Neutrophil (primary cell): ENCODE measurements around the gene DOCK3.

Experiments used
- H3K27ac ChIP-seq: fragments of 200-600 bp; sonication (generic); 2 replicates; pipeline ENCODE4 v1.5.1; 2016; ENCODE audit warnings: mild to moderate bottlenecking, moderate library complexity
- H3K27me3 ChIP-seq: fragments of 200-600 bp; sonication (generic); 2 replicates; pipeline ENCODE4 v1.6.0; 2016; ENCODE audit warnings: mild to moderate bottlenecking
- H3K36me3 ChIP-seq: fragments of 200-600 bp; sonication (generic); 2 replicates; pipeline ENCODE4 v1.5.1; 2017
- H3K4me1 ChIP-seq, 2 experiments: fragments of 200-600 bp in 1 of 2; sonication (generic) in 1 of 2; 1 replicate in 1 of 2; 2 replicates in 1 of 2; pipeline versions ENCODE4 v1.5.1 to v1.6.1; 2013 to 2016; ENCODE audit warnings: low read depth in 1 of 2, low read length in 1 of 2, mild to moderate bottlenecking in 1 of 2, moderate library complexity in 1 of 2; ENCODE audit not compliant: control insufficient read depth in 1 of 2, insufficient read depth in 1 of 2
- H3K4me3 ChIP-seq, 2 experiments: fragments of 200-600 bp in 1 of 2; sonication (generic) in 1 of 2; 1 replicate in 1 of 2; 2 replicates in 1 of 2; pipeline ENCODE4 v1.5.1; 2013 to 2016; ENCODE audit warnings: low read depth in 1 of 2, low read length in 1 of 2, mild to moderate bottlenecking in 1 of 2, moderate library complexity in 1 of 2
- H3K9me3 ChIP-seq: fragments of 200-600 bp; sonication (generic); 2 replicates; pipeline ENCODE4 v1.5.1; 2016
- CTCF ChIP-seq: fragments of 200-600 bp; sonication (generic); IDR thresholded peaks from 2 replicates; pipeline ENCODE4 v1.5.1; 2016; ENCODE audit warnings: antibody characterized with exemption

DOCK3 gene

DNA sequence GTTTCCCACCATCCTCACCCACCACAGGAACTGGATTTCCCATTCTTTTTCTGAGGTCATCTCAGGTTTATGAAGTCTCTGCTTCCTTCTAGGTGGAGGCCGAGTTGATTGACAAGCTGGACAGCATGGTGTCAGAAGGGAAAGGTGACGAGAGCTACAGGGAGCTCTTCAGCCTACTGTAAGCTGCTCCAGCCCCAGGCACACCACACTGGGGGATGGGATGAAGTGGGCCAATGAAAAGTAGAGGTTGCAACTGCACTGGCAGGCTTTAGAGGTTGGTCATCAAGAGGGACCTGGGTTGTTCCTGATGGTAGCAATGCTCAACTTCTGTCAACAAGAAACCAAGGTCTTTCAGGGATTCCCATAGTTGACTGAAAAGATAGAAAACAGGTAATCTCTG lies 655.3 kb downstream of the DOCK3 start:
- Histone ChIP-seq H3K4me1 (no peaks in the 10 kb centered on the region), H3K27ac (no peak overlapping the region), H3K9me3 (no peaks in the 10 kb centered on the region), H3K4me3 (no peak overlapping the region), H3K36me3 (no peaks in the 10 kb centered on the region), H3K27me3 (no peaks in the 10 kb centered on the region)
- no peak for TF ChIP-seq CTCF

DNA sequence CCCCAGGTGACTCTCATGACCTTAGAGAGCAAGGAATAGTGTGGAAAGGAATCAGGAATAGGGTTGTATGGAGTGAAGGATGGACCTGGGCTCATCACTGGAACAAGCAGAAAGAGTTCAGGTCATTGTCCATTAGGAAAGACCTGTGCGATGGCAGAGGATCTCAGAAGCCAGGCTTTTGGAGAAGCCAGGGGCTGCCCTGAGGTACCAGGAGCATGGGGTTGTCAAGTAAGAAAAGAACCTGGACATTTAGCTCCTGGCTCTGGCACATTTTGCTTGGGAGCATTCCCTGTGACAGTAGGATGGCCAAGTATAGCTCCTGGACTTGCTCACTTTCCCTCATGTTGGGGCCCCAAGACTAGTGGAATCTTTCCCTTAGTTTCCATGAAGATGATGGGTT lies 657.4 kb downstream of the DOCK3 start:
- H3K36me3 ChIP-seq, result no peaks in the 10 kb centered on the region
- no peaks in the 10 kb centered on the region for H3K27me3 ChIP-seq
- no peak for TF ChIP-seq CTCF
- H3K9me3 ChIP-seq, result no peaks in the 10 kb centered on the region
- no peak overlapping the region for H3K27ac ChIP-seq
- no peaks in the 10 kb centered on the region for H3K4me1 ChIP-seq
- H3K4me3 ChIP-seq, result no peak overlapping the region

GRCh38 chr3:51333021-51333420 lies 658.3 kb downstream of the DOCK3 start:
- no peaks in the 10 kb centered on the region for H3K9me3 ChIP-seq
- H3K4me1 ChIP-seq, result no peaks in the 10 kb centered on the region
- H3K27ac ChIP-seq, result no peak overlapping the region
- no peak overlapping the region for H3K4me3 ChIP-seq
- H3K36me3 ChIP-seq, result no peaks in the 10 kb centered on the region
- H3K27me3 ChIP-seq, result no peaks in the 10 kb centered on the region
- no peak for TF ChIP-seq CTCF

GRCh38 chr3:51336261-51336660 lies 661.5 kb downstream of the DOCK3 start:
- Histone ChIP-seq H3K9me3 (no peaks in the 10 kb centered on the region), H3K36me3 (no peaks in the 10 kb centered on the region), H3K27me3 (no peaks in the 10 kb centered on the region), H3K27ac (no peak overlapping the region), H3K4me3 (no peak overlapping the region), H3K4me1 (no peaks in the 10 kb centered on the region)
- TF ChIP-seq CTCF, result no peak

DNA sequence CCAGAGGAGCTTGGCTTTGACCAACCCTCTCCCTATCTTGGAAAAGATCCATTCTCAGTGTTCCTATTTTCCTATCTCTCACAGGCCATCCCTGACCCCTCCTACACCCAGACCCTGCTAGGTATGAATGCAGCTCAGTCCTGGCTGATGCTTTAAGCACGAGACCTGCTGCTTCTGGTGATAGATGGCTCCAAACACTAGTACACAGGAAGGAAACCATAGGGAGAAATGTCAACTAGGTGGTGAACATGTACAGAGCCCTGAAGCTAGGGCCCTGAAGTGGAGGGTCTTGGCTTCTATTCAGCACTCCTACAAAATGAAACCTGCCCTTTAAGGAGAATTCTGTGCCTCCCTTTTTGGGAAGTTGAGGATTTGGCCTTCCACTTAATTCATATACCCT lies 662.9 kb downstream of the DOCK3 start:
- Histone ChIP-seq H3K36me3 (no peaks in the 10 kb centered on the region), H3K4me3 (no peak overlapping the region), H3K9me3 (no peaks in the 10 kb centered on the region), H3K27ac (no peak overlapping the region), H3K27me3 (no peaks in the 10 kb centered on the region), H3K4me1 (no peaks in the 10 kb centered on the region)
- TF ChIP-seq CTCF, result no peak

- no peak for TF ChIP-seq CTCF
- Histone ChIP-seq H3K4me1 (no peaks in the 10 kb centered on the region), H3K36me3 (no peaks in the 10 kb centered on the region), H3K27ac (no peak overlapping the region), H3K4me3 (no peak overlapping the region), H3K27me3 (no peaks in the 10 kb centered on the region), H3K9me3 (no peaks in the 10 kb centered on the region)
These were observed 663.9 kb downstream of the DOCK3 start for GRCh38 chr3:51338632-51339031.
